ENCODE measurements around the gene TMEM229B. TPM values are rescaled to one million over a fixed set of nuclear protein-coding genes. Genes with fewer than 3 reads are reported as not detected.
A peak's percentile ranks its signal among the peaks of the same experiment; 100 is the strongest.

The TMEM229B gene
- total and polyA plus RNA-seq, 7 donors: 0.14 to 1.2 (median 0.52) TPM

GRCh38 chr14:67483579-67484285 is 4.8 kb downstream of the TMEM229B start:
- peak; percentile 39 to 51 (median 49) for ATAC-seq
- peak overlapping the region; percentile 37 for H3K27ac ChIP-seq
- peaks cover 13% of the 10 kb centered on the region for H3K4me1 ChIP-seq
- H3K9me3 ChIP-seq: no peaks in the 10 kb centered on the region
- H3K36me3 ChIP-seq (ENCODE audit: insufficient read depth in 1 of 2, low read depth in 1 of 2): no peaks in the 10 kb centered on the region
- TF ChIP-seq CTCF (IDR thresholded peaks at IDR 0.05): no peak
- intact Hi-C loops (cut with DNase I): no loop called here
- 40 to 48% (median 48%) methylated on average over 8 of the region's 8 CpGs for WGBS, 3 donors
- no peak for DNase-seq
- H3K4me3 ChIP-seq: no peak overlapping the region
- H3K27me3 ChIP-seq (ENCODE audit: insufficient read depth in 3 of 3, low read length in 2 of 3): no peaks in the 10 kb centered on the region

GRCh38 chr14:67482231-67483164 is 6.0 kb downstream of the TMEM229B start:
- Histone ChIP-seq H3K36me3 (ENCODE audit: insufficient read depth in 1 of 2, low read depth in 1 of 2) (no peaks in the 10 kb centered on the region), H3K27ac (no peak overlapping the region), H3K9me3 (no peaks in the 10 kb centered on the region), H3K4me1 (peaks cover 15% of the 10 kb centered on the region), H3K4me3 (no peak overlapping the region), H3K27me3 (ENCODE audit: insufficient read depth in 3 of 3, low read length in 2 of 3) (no peaks in the 10 kb centered on the region)
- ATAC-seq: no peak
- DNase-seq: no peak
- 92 to 97% (median 95%) methylated on average over 8 of the region's 8 CpGs for WGBS, 3 donors
- no peak for TF ChIP-seq CTCF (IDR thresholded peaks at IDR 0.05)
- intact Hi-C loops (cut with DNase I): no loop called here

- DNase-seq (no peak), ATAC-seq (no peak)
- H3K27me3 ChIP-seq (ENCODE audit: insufficient read depth in 3 of 3, low read length in 2 of 3): no peaks in the 10 kb centered on the region
- H3K36me3 ChIP-seq (ENCODE audit: insufficient read depth in 1 of 2, low read depth in 1 of 2): no peaks in the 10 kb centered on the region
- H3K27ac ChIP-seq: no peak overlapping the region
- intact Hi-C loops (cut with DNase I): no loop called here
- 34 to 49% (median 43%) methylated on average over 9 of the region's 9 CpGs for WGBS, 3 donors
- no peak for TF ChIP-seq CTCF (IDR thresholded peaks at IDR 0.05)
- H3K4me3 ChIP-seq: no peak overlapping the region
- no peaks in the 10 kb centered on the region for H3K9me3 ChIP-seq
- H3K4me1 ChIP-seq: peaks cover 5% of the 10 kb centered on the region
Observed at GRCh38 chr14:67480011-67480410, 8.5 kb downstream of the TMEM229B start.

GRCh38 chr14:67478800-67479084 is 9.8 kb downstream of the TMEM229B start:
- DNase-seq (no peak), ATAC-seq (no peak)
- Histone ChIP-seq H3K36me3 (ENCODE audit: insufficient read depth in 1 of 2, low read depth in 1 of 2) (no peaks in the 10 kb centered on the region), H3K27me3 (ENCODE audit: insufficient read depth in 3 of 3, low read length in 2 of 3) (no peaks in the 10 kb centered on the region), H3K4me3 (no peak overlapping the region), H3K9me3 (no peaks in the 10 kb centered on the region), H3K4me1 (peaks cover 5% of the 10 kb centered on the region), H3K27ac (no peak overlapping the region)
- no peak for TF ChIP-seq CTCF (IDR thresholded peaks at IDR 0.05)
- intact Hi-C loops (cut with DNase I): no loop called here
- WGBS, 3 donors: 90 to 99% (median 92%) methylated on average over 2 of the region's 2 CpGs
